DOHH2 (cell line): ENCODE results near the gene C19orf25.

ENCODE experiments used
- CTCF ChIP-seq: fragments of 200-600 bp; sonication (generic); IDR thresholded peaks from one replicate; pipeline ENCODE4 v1.5.1; 2014; ENCODE audit warnings: antibody characterized with exemption, mild to moderate bottlenecking, low read depth, low read length; ENCODE audit not compliant: poor library complexity, severe bottlenecking
- EZH2phosphoT487 ChIP-seq: fragments of 200-600 bp; sonication (generic); IDR thresholded peaks from 2 replicates; pipeline ENCODE4 v1.6.1; 2017; ENCODE audit warnings: borderline replicate concordance, mild to moderate bottlenecking, antibody characterized with exemption, low read length, moderate library complexity, mixed read lengths

DNA sequence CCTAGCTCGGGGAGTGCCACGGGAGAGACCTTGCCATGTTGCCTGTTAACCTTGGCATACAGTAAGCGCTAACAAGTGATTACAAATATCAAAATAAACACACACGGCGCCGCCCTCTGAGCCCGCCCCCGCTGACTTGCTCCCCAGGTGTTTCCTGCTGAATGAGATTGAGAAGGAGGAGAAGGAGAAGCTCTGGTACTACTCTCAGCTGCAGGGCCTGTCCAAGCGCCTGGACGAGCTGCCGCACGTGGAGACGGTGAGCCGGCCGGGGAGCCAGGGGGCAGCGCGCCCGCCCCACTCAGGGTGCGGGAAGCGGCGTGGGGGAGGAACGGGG, 24.0 kb downstream of the C19orf25 start:
- peak; percentile 14 for TF ChIP-seq CTCF
- no peak for TF ChIP-seq EZH2phosphoT487
